Progenitor cell of endocrine pancreas (in vitro differentiated cells): ENCODE results near the gene NPY5R. TPM values are rescaled to one million over a fixed set of nuclear protein-coding genes. Genes with fewer than 3 reads are reported as not detected.
A peak's percentile ranks its signal among the peaks of the same experiment; 100 is the strongest.

Source experiments
- DNase-seq: peaks from one replicate; pipeline ENCODE4 v3.0.0; 2021; ENCODE audit warnings: low spot score; ENCODE audit not compliant: unreplicated experiment
- H3K27ac Mint-ChIP-seq: 2 replicates; pipeline ENCODE4 v1.8.0; 2021; ENCODE audit warnings: mild to moderate bottlenecking, moderate library complexity, mixed read lengths
- H3K27me3 Mint-ChIP-seq: 2 replicates; pipeline ENCODE4 v1.8.0; 2021; ENCODE audit warnings: mixed read lengths
- H3K36me3 Mint-ChIP-seq: 2 replicates; pipeline ENCODE4 v1.8.0; 2022; ENCODE audit warnings: mixed read lengths; ENCODE audit not compliant: insufficient read depth
- H3K4me1 Mint-ChIP-seq: 2 replicates; pipeline ENCODE4 v1.8.0; 2021; ENCODE audit warnings: low read depth, mixed read lengths
- H3K4me3 Mint-ChIP-seq: 2 replicates; pipeline ENCODE4 v1.8.0; 2021; ENCODE audit warnings: low read depth, mild to moderate bottlenecking, moderate library complexity, mixed read lengths
- H3K9me3 Mint-ChIP-seq: 2 replicates; pipeline ENCODE4 v1.8.0; 2021; ENCODE audit warnings: low read depth, mixed read lengths
- total RNA-seq: library from RNA; stranded (reverse); gene quantifications from 2 replicates; pipeline ENCODE4 v1.2.1, GENCODE V29; 2021
- TF ChIP-seq, protein P1 (sequence below): fragments of 200-600 bp; sonication (generic); IDR thresholded peaks from one replicate; pipeline ENCODE4 v1.5.0; 2021; ENCODE audit warnings: antibody characterized with exemption, mild to moderate bottlenecking; ENCODE audit not compliant: unreplicated experiment

The NPY5R gene
- total RNA-seq, 1 donor from 2014 or later = 1.1 TPM

DNA sequence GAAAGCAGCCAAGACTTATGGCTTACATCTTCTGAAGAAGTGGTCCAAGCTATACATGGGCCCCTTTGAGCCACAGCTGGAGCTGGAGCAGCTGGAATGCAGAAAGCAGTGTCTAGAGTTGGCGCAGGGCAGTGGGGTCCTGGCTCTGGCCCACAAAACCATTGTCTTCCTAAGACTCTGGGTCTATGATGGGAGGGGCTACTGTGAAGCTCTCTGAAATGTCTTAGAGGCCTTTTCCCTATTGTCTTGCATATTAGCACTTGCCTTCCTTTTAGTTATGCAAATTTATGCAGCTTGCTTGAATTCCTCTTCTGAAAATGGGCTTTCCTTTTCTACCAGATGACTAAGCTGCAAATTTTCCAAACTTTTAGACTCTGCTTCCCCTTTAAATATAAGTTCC is 26.6 kb upstream of the NPY5R start:
- peaks cover 2% of the 10 kb centered on the region for H3K36me3 Mint-ChIP-seq
- no peaks in the 10 kb centered on the region for H3K4me1 Mint-ChIP-seq
- no peak overlapping the region for H3K27ac Mint-ChIP-seq
- TF ChIP-seq, protein P1, sequence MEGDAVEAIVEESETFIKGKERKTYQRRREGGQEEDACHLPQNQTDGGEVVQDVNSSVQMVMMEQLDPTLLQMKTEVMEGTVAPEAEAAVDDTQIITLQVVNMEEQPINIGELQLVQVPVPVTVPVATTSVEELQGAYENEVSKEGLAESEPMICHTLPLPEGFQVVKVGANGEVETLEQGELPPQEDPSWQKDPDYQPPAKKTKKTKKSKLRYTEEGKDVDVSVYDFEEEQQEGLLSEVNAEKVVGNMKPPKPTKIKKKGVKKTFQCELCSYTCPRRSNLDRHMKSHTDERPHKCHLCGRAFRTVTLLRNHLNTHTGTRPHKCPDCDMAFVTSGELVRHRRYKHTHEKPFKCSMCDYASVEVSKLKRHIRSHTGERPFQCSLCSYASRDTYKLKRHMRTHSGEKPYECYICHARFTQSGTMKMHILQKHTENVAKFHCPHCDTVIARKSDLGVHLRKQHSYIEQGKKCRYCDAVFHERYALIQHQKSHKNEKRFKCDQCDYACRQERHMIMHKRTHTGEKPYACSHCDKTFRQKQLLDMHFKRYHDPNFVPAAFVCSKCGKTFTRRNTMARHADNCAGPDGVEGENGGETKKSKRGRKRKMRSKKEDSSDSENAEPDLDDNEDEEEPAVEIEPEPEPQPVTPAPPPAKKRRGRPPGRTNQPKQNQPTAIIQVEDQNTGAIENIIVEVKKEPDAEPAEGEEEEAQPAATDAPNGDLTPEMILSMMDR = no peak
- H3K9me3 Mint-ChIP-seq = peaks cover 26% of the 10 kb centered on the region
- no peak overlapping the region for H3K4me3 Mint-ChIP-seq
- no peaks in the 10 kb centered on the region for H3K27me3 Mint-ChIP-seq
- no peak for DNase-seq

DNA sequence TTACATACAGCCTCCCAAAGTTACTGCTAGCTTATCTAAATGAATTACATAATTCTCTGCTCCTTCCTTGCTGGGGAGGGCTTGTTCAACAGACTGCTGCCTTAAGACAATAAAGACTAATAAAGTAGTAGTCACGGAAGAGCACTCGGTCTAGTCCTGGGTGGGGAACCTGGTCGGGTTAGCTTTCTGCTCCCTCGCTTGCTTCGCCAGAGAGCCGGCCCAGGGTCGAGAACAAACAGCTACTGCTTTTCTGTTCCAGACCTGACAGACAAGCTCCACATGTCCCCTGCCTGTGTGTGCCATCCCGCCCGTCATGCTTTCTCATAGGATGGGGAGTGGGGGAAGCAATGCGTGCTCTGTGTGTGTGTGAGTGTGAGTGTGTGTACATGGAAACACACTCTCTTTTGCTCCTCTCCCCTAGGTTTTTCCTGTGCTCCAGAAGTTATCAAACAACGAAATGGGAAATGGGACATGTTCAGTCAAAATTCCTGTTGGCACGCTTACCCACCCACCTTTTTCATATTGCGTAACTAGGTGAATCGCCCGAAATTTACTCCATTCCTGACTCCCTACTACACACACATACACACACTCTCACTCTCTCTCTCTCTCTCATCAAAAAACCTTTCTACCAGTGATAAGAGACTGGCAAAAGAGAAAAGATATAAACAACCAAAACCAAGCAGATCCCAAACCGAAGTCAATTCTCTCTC is 12.6 kb upstream of the NPY5R start:
- Mint-ChIP-seq H3K4me3 (peak overlapping the region; percentile 95), H3K4me1 (peaks cover 5% of the 10 kb centered on the region), H3K27me3 (peaks cover 18% of the 10 kb centered on the region), H3K27ac (no peak overlapping the region), H3K9me3 (no peaks in the 10 kb centered on the region), H3K36me3 (no peaks in the 10 kb centered on the region)
- TF ChIP-seq, protein P1 = no peak
- no peak for DNase-seq

DNA sequence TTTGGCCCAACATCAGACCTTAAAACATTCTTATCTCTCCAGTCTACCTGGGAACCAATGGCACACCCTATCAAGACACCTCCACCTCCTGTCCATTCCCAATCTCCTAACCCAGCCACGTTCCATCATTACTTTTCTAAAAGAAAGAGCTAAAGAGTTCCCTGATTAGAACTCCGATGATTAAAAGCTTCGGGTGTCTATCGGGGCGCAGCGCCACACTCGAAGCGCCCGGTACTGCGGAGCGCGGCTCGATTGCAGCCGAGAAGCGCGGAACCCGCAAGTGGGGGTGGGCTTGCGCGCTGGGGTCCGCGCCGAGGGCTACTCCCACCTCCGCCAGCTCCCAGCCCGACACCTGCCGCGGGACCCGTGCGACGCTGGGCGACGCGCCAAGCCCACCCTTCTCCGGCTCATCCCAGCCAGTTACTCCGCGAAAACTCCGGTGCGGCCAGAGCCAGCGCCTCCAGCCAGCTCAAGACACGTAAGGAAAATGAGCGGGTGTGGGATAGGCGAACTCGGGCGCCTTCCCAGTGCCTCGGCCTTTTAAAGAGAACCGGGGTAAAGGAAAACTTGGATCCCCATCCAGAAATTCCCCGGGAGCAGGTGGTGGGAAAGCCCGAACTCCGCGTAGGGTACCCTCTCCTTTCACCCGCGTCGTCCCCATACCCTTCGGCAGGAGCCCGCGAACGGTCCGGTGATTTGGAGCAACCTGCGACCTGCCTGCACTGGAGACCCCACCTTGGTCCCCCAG is 11.9 kb upstream of the NPY5R start:
- Mint-ChIP-seq H3K4me3 (peak overlapping the region; percentile 95), H3K36me3 (no peaks in the 10 kb centered on the region), H3K27me3 (peaks cover 18% of the 10 kb centered on the region), H3K4me1 (peaks cover 5% of the 10 kb centered on the region), H3K9me3 (no peaks in the 10 kb centered on the region), H3K27ac (peak overlapping the region; percentile 98)
- TF ChIP-seq, protein P1 = peak; percentile 46
- DNase-seq = peak; percentile 38

DNA sequence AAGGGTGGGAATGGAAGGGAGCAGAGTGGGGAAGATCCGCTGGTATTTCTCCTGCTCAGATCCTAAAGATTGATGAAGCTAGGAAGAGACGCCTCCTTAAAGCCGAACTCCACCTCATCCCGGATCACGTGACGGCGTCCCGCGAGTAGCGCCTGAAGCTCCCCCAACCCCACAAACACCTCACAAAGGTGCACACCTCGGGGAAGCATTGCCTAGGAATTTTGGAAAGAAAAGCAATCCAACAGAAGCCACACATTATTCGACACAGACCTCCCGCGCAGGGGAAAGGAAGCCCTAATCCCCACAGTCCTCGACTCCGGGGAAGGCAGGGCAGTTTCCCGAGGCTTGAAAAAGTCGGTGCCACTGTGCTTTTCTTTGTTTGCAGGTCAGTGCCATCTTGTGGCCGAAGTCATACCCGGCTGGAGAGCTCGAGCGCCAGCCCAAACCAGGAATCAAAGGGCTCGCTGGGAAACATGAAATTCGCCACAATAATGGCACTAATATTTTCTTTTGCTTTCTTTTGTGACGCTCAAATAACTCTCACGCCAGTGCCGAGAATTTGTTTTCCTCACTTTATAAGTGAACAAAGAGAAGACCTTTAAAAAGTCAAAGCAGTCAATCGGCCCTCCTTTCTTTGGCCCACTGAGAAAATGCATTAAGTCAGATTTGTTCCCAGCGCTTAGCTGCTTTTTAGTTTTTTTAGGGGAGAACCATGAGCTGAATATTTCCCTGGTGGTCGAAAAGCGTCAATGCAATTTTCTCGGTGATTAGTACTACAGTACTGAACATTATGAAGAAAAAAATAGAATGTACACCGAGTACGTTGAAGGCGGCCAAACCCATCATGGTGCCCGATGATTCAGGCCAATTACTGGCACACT is 10.9 kb upstream of the NPY5R start, which contains the start of gene NPY1R:
Gene NPY1R (minus strand): TSS at position 71 of the 881 bp plus-strand sequence. CDS start 6,042 bp downstream, outside the sequence.
- DNase-seq = peak; percentile 67
- peak within 1 kb of the TSS; percentile 95 for H3K4me3 Mint-ChIP-seq
- TF ChIP-seq, protein P1 = peak; percentile 78
- no peaks in the 10 kb centered on the region for H3K9me3 Mint-ChIP-seq
- peaks cover 19% of the 10 kb centered on the region for H3K27me3 Mint-ChIP-seq
- peaks cover 5% of the 10 kb centered on the region for H3K4me1 Mint-ChIP-seq
- H3K36me3 Mint-ChIP-seq = no peaks in the 10 kb centered on the region
- H3K27ac Mint-ChIP-seq = peak within 1 kb of the TSS; percentile 98

DNA sequence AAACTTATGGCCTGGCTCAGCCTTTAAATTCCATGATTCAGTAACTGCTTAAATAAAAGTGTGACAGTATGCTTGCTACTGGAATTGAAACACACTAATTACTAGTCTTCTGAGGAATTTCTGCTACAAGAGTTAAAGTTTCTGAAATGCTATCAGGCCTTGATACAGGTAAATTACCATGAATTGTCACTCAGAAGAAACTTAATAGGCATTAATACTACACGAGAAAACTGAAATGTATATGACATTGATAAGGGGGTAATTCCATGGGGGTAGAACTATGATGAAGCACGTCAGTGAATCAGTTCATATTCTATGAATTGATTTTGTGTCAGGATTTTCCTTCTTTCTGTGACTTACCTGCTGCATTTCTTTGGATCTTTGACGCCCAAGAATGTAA is 8.3 kb upstream of the NPY5R start:
- DNase-seq = no peak
- no peak overlapping the region for H3K4me3 Mint-ChIP-seq
- H3K27me3 Mint-ChIP-seq = peaks cover 31% of the 10 kb centered on the region
- TF ChIP-seq, protein P1 = no peak
- H3K27ac Mint-ChIP-seq = no peak overlapping the region
- peaks cover 5% of the 10 kb centered on the region for H3K4me1 Mint-ChIP-seq
- no peaks in the 10 kb centered on the region for H3K36me3 Mint-ChIP-seq
- H3K9me3 Mint-ChIP-seq = no peaks in the 10 kb centered on the region
